EH (cell line): ENCODE measurements around the gene ODC1.
"Not testable (repeated sequence)": the region's sequence is repeated elsewhere in the genome, so short reads cannot be mapped to it uniquely, and the experiment has no call there.

Experiments
- DNase-seq: peaks from one replicate; pipeline ENCODE4 v3.0.0-alpha.2; 2015; ENCODE audit warnings: low read depth

ODC1 gene

GRCh38 chr2:10478298-10478625, 30.1 kb upstream of the ODC1 start:
- no peak for DNase-seq

- DNase-seq = no peak
These were observed 29.5 kb upstream of the ODC1 start for GRCh38 chr2:10477443-10478297.

GRCh38 chr2:10476723-10477442, 28.8 kb upstream of the ODC1 start:
- no peak for DNase-seq

- DNase-seq = no peak
These were observed 27.9 kb upstream of the ODC1 start for GRCh38 chr2:10475811-10476660.

- no peak for DNase-seq
These were observed 27.1 kb upstream of the ODC1 start for GRCh38 chr2:10475221-10475722.

GRCh38 chr2:10473121-10473756, 25.1 kb upstream of the ODC1 start:
- DNase-seq = no peak

- no peak for DNase-seq
These were observed 23.8 kb upstream of the ODC1 start for GRCh38 chr2:10471955-10472354.

- DNase-seq = no peak
These were observed 23.0 kb upstream of the ODC1 start for GRCh38 chr2:10471046-10471571.

GRCh38 chr2:10469955-10470608, 22.0 kb upstream of the ODC1 start:
- DNase-seq = no peak

- DNase-seq = no peak
These were observed 21.2 kb upstream of the ODC1 start for GRCh38 chr2:10469301-10469700.

- no peak for DNase-seq
These were observed 19.3 kb upstream of the ODC1 start for GRCh38 chr2:10467401-10467800.

GRCh38 chr2:10466801-10467200, 18.7 kb upstream of the ODC1 start:
- no peak for DNase-seq

GRCh38 chr2:10465910-10466309, 17.8 kb upstream of the ODC1 start:
- DNase-seq = no peak

- no peak for DNase-seq
These were observed 14.3 kb upstream of the ODC1 start for GRCh38 chr2:10462178-10463083.

GRCh38 chr2:10460366-10460796, 12.3 kb upstream of the ODC1 start:
- DNase-seq = no peak

- DNase-seq = peak; percentile 40
These were observed 9.9 kb upstream of the ODC1 start for GRCh38 chr2:10457846-10458598.

- DNase-seq = not testable (repeated sequence)
These were observed 9.1 kb upstream of the ODC1 start for GRCh38 chr2:10457195-10457594.

- peak; percentile 29 for DNase-seq
These were observed 6.4 kb upstream of the ODC1 start for GRCh38 chr2:10454505-10454904.

- DNase-seq = no peak
These were observed 5.8 kb upstream of the ODC1 start for GRCh38 chr2:10453905-10454298.
